NCI-H2171 treated with DMSO at 0.1 percent for 48 hours (cell line): ENCODE results near the gene CSF3.
A peak's percentile ranks its signal among the peaks of the same experiment; 100 is the strongest.

Experiments used
- DNase-seq: peaks from one replicate; lab custom pipeline; 2025; lab: John Stamatoyannopoulos, UW

Gene CSF3

GRCh38 chr17:40015005-40015997 lies at the start of gene CSF3:
TSS of gene CSF3 (plus strand) at chr17:40015440. CDS start at chr17:40015475, 35 bp downstream.
- no peak for DNase-seq

GRCh38 chr17:39966771-39967170 lies 48.5 kb upstream of the CSF3 start:
- DNase-seq, result no peak

- DNase-seq, result no peak
Observed at GRCh38 chr17:39968761-39969160, 46.5 kb upstream of the CSF3 start.

- no peak for DNase-seq
Observed at GRCh38 chr17:39969375-39969774, 45.9 kb upstream of the CSF3 start.

- DNase-seq, result no peak
Observed at GRCh38 chr17:39970157-39970692, 45.0 kb upstream of the CSF3 start.

GRCh38 chr17:39971076-39971603 lies 44.1 kb upstream of the CSF3 start:
- no peak for DNase-seq

GRCh38 chr17:39972271-39972670 lies 43.0 kb upstream of the CSF3 start:
- no peak for DNase-seq

GRCh38 chr17:39973496-39973895 lies 41.7 kb upstream of the CSF3 start:
- DNase-seq, result no peak

- DNase-seq, result no peak
Observed at GRCh38 chr17:39974433-39974832, 40.8 kb upstream of the CSF3 start.

GRCh38 chr17:39975801-39976200 lies 39.4 kb upstream of the CSF3 start:
- DNase-seq, result no peak

- no peak for DNase-seq
Observed at GRCh38 chr17:39979016-39979670, 36.1 kb upstream of the CSF3 start.

GRCh38 chr17:39979893-39980350 lies 35.3 kb upstream of the CSF3 start:
- DNase-seq, result peak; percentile 82

GRCh38 chr17:39980351-39981206 lies 34.7 kb upstream of the CSF3 start, which contains the start of gene PSMD3:
TSS of gene PSMD3 (plus strand) at chr17:39980807. CDS start at chr17:39980971, 164 bp downstream.
- peak; percentile 100 for DNase-seq

GRCh38 chr17:39981207-39981741 lies 34.0 kb upstream of the CSF3 start:
- peak; percentile 24 for DNase-seq

- DNase-seq, result no peak
Observed at GRCh38 chr17:39981766-39982375, 33.4 kb upstream of the CSF3 start.

- DNase-seq, result no peak
Observed at GRCh38 chr17:39988206-39988810, 26.9 kb upstream of the CSF3 start.

- DNase-seq, result no peak
Observed at GRCh38 chr17:39994448-39994847, 20.8 kb upstream of the CSF3 start.

- DNase-seq, result no peak
Observed at GRCh38 chr17:39995438-39995837, 19.8 kb upstream of the CSF3 start.

GRCh38 chr17:39996162-39996561 lies 19.1 kb upstream of the CSF3 start:
- DNase-seq, result no peak

- no peak for DNase-seq
Observed at GRCh38 chr17:39996800-39997199, 18.4 kb upstream of the CSF3 start.
